ENCODE results near the gene MED9. TPM values are rescaled to one million over a fixed set of nuclear protein-coding genes. Genes with fewer than 3 reads are reported as not detected.

The MED9 gene
- total and polyA plus RNA-seq, 9 of the 15 experiments (the other 6 are each of a cell fraction or from before 2014, with no cell fraction given), result 2.2 to 15.8 (median 12.7) TPM

DNA sequence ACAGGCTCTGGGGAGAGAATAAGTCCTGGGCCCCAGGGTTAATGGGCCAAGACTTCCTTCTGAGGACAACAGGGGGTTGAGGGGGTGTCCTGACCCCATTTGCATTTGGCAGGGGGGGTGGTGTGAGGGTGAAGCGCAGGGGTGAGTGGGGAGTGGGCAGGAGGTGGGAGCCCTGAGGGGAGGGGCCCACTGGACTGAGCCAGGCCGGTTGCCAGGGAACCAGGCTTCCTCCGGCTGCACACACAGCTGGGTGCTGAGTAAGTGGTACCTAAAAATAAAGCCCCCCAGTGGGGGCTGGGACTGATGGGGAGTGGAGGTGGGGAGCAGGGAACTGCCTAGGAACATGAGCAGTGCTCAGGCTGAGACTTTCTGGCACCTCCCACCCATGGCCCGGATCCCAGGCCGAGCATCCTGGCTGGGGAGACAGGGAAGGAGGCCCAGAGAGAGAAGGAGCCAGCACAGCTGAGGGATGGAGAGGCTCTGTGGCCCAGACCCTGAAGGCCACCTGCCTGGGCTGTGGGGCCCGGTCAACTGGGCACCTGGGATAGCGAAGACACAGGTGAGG, 26.8 kb downstream of the MED9 start:
- FAIRE-seq, result no peak
- Histone ChIP-seq H3K36me3 (ENCODE audit: control insufficient read depth, insufficient read depth, low read length) (no peaks in the 10 kb centered on the region), H3K79me2 (ENCODE audit: control insufficient read depth, insufficient read depth, low read length) (no peaks in the 10 kb centered on the region), H3K9me1 (ENCODE audit: control insufficient read depth, insufficient read depth, low read length) (no peaks in the 10 kb centered on the region), H3K4me2 (ENCODE audit: insufficient read depth, low read length) (no peak overlapping the region), H3K4me3 (no peak overlapping the region), H2AFZ (ENCODE audit: low read depth, low read length) (no peak overlapping the region), H4K20me1 (replicated peaks; ENCODE audit: control insufficient read depth, insufficient read depth, low read length) (no peaks in the 10 kb centered on the region), H3K4me1 (replicated peaks in 1 of 2; ENCODE audit: control insufficient read depth in 2 of 2, insufficient read depth in 2 of 2, low read length in 2 of 2) (peaks cover 0 to 25% of the 10 kb centered on the region in 2 experiments; a peak in 4 of 5 replicates), H3K27ac (ENCODE audit: extremely low read depth, low read depth, low read length) (no peak overlapping the region), H3K9ac (ENCODE audit: insufficient read depth in 1 of 2, low read depth in 2 of 2, low read length in 2 of 2) (no peak overlapping the region), H3K9me3 (replicated peaks; ENCODE audit: control insufficient read depth, insufficient read depth, low read depth, low read length) (no peaks in the 10 kb centered on the region), H3K27me3 (ENCODE audit: control insufficient read depth in 2 of 2, insufficient read depth in 2 of 2, low read length in 2 of 2) (peaks cover 3 to 33% of the 10 kb centered on the region in 2 experiments; a peak in 2 of 5 replicates)
- 19% methylated on average over 3 of the region's 7 CpGs for WGBS (ENCODE audit: insufficient coverage, low coverage, missing lambda C conversion rate)
- DNase-seq (ENCODE audit: extremely low read depth in 1 of 4, low spot score in 3 of 4), result no peak
- intact Hi-C loops (cut with micrococcal nuclease), result no loop called here
- in situ Hi-C loops (cut with MboI), result loop anchor here (5.0 to 10.0 kb wide), 3 partner anchors 59 to 146 kb away; no protein-coding TSS in a partner anchor
- ChIA-PET CTCF (ENCODE audit: low intra/inter-chr PET ratio) (no interaction called here), POLR2A (no interaction called here)
- no peak for ATAC-seq
- BruUV-seq (replicated peaks), result no TSS peak
- TF ChIP-seq SREBF1 (IDR thresholded peaks at IDR 0.05; ENCODE audit: borderline replicate concordance, low read depth, low read length) (no peak), NCOA2 (IDR thresholded peaks at IDR 0.05; ENCODE audit: partially characterized antibody in 2 of 2) (no peak), PCBP1 (IDR thresholded peaks at IDR 0.05; ENCODE audit: low read depth, low read length, poor library complexity, severe bottlenecking) (no peak), MTA2 (IDR thresholded peaks at IDR 0.05; ENCODE audit: low read depth) (no peak), CTCFL (IDR thresholded peaks at IDR 0.05; ENCODE audit: borderline replicate concordance, insufficient read depth, low read depth, low read length, poor library complexity, severe bottlenecking) (no peak), JUND (IDR thresholded peaks at IDR 0.05; ENCODE audit: borderline replicate concordance, low read depth, low read length) (no peak), JUND (tag; IDR thresholded peaks at IDR 0.05; ENCODE audit: borderline replicate concordance, low read depth, low read length) (no peak), KLF16 (IDR thresholded peaks at IDR 0.05) (no peak), SIN3B (IDR thresholded peaks at IDR 0.05; ENCODE audit: low read depth) (no peak), NRF1 (conservative IDR thresholded peaks at IDR 0.05 in 1 of 2, IDR thresholded peaks at IDR 0.05 in 1 of 2) (no peak)

Measured in K562 (cell line).